ENCODE results near the gene CTU2.

The CTU2 gene

DNA sequence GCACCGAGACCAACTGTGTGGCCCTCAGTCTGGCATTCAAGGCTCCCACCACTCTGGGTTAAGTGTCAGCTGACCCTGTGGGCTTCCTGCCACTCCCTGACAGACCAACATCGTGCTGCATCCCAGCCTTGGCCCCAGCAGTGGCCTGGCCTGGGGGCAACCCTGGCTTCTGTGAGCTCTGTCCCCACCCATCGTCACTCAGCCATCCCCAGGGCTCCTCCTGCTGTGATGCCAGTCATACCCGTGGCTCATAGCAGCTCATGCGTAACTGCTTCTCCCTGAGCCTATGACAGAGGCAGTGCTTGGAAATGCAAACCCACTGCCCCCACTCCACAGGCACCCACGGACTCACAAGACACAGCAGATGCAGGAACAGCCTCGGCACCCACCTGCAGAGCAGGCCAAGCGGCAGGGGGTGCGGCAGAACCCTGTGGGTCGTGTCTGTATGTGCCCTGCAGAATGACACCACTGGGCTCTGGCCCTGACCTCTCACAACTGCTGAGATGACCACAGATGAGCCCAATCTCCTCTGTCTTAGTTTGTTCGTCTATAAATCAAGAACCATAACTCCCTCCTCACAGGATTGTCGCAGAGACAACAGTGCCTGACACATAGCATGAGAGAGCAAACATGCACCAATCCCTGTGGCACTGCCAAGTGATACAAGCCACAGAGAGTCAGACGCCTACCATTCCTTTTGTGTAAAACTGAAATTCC, 52.1 kb downstream of the CTU2 start:
- TF ChIP-seq, protein P1, sequence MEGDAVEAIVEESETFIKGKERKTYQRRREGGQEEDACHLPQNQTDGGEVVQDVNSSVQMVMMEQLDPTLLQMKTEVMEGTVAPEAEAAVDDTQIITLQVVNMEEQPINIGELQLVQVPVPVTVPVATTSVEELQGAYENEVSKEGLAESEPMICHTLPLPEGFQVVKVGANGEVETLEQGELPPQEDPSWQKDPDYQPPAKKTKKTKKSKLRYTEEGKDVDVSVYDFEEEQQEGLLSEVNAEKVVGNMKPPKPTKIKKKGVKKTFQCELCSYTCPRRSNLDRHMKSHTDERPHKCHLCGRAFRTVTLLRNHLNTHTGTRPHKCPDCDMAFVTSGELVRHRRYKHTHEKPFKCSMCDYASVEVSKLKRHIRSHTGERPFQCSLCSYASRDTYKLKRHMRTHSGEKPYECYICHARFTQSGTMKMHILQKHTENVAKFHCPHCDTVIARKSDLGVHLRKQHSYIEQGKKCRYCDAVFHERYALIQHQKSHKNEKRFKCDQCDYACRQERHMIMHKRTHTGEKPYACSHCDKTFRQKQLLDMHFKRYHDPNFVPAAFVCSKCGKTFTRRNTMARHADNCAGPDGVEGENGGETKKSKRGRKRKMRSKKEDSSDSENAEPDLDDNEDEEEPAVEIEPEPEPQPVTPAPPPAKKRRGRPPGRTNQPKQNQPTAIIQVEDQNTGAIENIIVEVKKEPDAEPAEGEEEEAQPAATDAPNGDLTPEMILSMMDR (IDR thresholded peaks at IDR 0.05; ENCODE audit: control insufficient read depth, extremely low read depth, insufficient read depth): no peak
- H3K4me3 ChIP-seq (ENCODE audit: low read depth, low read length): no peak overlapping the region
- DNase-seq (ENCODE audit: low read depth): no peak

DNA sequence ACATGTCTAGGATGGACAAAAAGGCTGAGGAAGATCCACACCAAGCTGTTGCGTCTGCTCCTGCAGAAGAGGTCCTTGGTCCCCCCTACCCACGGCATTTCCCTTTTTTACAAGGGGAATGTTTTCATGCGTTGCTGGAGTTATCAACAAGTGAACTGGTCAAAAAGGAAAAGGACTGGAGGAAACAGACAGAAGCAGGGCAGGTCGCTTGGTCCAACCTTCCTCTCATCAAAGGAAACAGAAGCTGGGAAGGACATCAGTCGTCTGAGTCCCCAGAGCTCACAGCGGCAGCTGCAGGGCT, 52.6 kb downstream of the CTU2 start:
- peak overlapping the region; percentile 55; the same call in 1 of the 2 replicates for H3K4me3 ChIP-seq (ENCODE audit: low read depth, low read length)
- no peak for DNase-seq (ENCODE audit: low read depth)
- TF ChIP-seq, protein P1 (IDR thresholded peaks at IDR 0.05; ENCODE audit: control insufficient read depth, extremely low read depth, insufficient read depth): no peak

DNA sequence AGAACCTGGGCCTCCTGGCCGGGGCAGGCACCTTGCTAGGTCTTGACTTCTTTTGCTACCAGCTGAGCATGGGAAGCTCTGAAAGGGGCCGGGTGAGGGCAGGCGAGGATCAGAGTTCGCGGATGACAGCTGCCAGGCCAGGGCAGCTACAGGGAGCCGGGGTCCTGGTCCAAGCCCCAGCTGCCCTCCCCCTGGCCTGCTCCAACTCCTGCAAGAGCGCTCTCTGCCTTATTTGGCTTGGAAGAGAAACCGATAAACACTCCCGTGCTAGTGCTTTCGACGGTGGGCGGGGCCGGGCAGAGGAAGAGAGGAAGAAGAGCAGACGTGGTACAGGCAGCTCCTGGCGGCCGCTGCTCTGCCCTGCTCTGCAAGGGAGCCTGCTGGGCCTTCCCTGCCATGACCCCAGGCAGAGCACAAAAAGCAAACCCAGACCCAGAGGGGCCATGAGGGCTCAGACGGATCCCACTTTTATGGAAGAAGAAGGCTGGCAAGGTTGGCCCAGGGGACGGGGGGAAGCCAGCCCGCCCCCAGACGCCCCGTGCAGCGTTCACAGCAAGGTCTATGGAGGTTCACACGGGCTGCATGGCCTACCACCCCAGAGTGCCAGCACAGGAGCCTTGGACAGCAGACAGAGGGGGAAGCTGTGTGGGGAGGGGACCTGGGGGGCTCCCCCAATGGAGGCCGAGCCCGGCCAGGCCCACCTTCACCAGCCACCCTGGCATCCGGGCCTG, 53.1 kb downstream of the CTU2 start:
- peak overlapping the region; percentile 55 for H3K4me3 ChIP-seq (ENCODE audit: low read depth, low read length)
- peak; percentile 87 for DNase-seq (ENCODE audit: low read depth)
- TF ChIP-seq, protein P1 (IDR thresholded peaks at IDR 0.05; ENCODE audit: control insufficient read depth, extremely low read depth, insufficient read depth): peak; percentile 31; the same call in 1 of the 2 replicates

DNA sequence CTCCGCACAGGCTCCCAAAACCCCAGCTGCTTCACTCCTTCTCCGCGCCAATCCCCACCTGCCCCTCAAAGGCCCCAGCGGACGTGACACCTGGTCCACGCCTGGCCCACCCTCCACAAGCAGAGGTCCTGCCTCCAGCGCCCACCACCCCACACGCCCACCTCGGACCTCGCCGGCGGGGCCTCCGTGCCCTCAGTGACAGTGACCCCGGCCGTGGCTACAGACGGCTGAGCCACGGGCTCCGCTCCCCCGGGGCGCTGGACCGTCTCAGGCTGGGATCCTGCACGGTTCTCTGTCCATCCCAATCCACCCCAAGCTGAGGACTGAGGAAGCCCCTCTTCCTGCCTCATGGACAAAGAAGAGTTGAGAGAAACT, 53.7 kb downstream of the CTU2 start:
- H3K4me3 ChIP-seq (ENCODE audit: low read depth, low read length): peak overlapping the region; percentile 55
- TF ChIP-seq, protein P1 (IDR thresholded peaks at IDR 0.05; ENCODE audit: control insufficient read depth, extremely low read depth, insufficient read depth): no peak
- DNase-seq (ENCODE audit: low read depth): no peak

DNA sequence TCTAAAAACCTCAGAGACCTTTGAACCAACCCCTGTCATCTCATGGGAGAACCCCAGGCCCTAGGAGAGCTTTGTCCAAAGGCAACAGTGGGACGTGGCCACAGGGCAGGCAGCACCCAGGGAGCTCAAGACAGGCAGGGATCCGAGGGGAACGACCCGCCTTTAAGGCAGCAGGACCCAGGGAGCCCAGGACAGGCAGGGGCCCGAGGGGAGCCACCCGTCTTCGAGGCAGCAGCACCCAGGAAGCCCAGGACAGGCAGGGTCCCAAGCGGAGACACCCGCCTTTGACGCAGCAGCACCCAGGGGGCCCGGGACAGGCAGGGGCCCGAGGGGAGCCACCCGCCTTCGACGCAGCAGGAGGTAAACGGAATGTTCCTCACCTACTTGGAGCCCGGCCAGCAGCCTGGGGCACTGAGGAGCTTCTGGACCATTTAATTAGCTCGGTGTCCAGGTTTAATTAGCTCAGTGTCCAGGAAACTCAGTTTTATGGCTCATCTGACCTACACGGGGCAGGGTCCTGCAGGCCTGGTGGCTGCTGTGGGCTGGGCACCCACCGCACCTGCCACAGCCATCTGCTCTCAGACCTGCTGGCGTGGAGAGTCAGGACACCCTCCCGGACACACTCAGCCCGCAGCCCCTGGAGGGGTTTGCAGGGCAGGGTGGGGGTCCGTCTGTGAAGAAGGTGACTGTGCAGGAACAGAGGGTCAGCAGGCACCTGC, 54.3 kb downstream of the CTU2 start:
- TF ChIP-seq, protein P1 (IDR thresholded peaks at IDR 0.05; ENCODE audit: control insufficient read depth, extremely low read depth, insufficient read depth): no peak
- H3K4me3 ChIP-seq (ENCODE audit: low read depth, low read length): peak overlapping the region; percentile 55
- peak; percentile 96 for DNase-seq (ENCODE audit: low read depth)

DNA sequence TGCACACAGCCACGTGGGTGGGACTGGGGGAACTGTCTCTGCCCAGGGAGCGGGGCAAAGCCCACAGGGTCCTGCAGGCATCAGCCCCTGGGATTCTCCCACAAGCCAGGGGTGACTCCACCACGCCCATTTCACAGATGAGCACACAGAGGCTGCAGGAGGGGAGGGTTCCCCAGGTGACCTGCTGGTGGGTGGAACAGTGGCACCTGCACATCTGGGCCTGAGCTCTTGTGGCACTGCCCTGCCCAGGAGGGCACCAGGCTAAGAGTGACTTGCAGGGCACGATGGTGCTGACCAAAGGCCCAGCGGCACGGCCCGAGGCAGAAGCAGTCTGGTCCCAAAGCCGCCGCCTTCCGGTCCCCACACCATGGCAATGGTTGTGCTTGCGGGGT, 54.8 kb downstream of the CTU2 start:
- TF ChIP-seq, protein P1 (IDR thresholded peaks at IDR 0.05; ENCODE audit: control insufficient read depth, extremely low read depth, insufficient read depth): no peak

More for the DNA sequence above, 54.8 kb downstream of the CTU2 start:
- peak overlapping the region; percentile 2; the same call in 1 of the 2 replicates for H3K4me3 ChIP-seq (ENCODE audit: low read depth, low read length)
- no peak for DNase-seq (ENCODE audit: low read depth)
